ENCODE measurements around the gene LAT.
A peak's percentile ranks its signal among the peaks of the same experiment; 100 is the strongest.
"Not testable (repeated sequence)": the region's sequence is repeated elsewhere in the genome, so short reads cannot be mapped to it uniquely, and the experiment has no call there.

Gene LAT

GRCh38 chr16:28969696-28970095 lies 15.2 kb upstream of the LAT start:
- not testable (repeated sequence) for H2AK5ac ChIP-seq (ENCODE audit: low read length, severe bottlenecking); DNase-seq; H4K8ac ChIP-seq (ENCODE audit: low read length); H3K27me3 ChIP-seq (ENCODE audit: control insufficient read depth in 1 of 2, insufficient read depth in 1 of 2, low read length in 2 of 2); H2BK15ac ChIP-seq (ENCODE audit: low read depth, poor library complexity, severe bottlenecking); H4K91ac ChIP-seq (ENCODE audit: low read length); H3K79me1 ChIP-seq (replicated peaks; ENCODE audit: low read length, poor library complexity, severe bottlenecking); H3K4me3 ChIP-seq (ENCODE audit: insufficient read depth in 1 of 2, low read depth in 1 of 2, low read length in 2 of 2); H2BK12ac ChIP-seq (ENCODE audit: low read length in 2 of 2); H3K23ac ChIP-seq (ENCODE audit: low read length in 2 of 2); H2BK5ac ChIP-seq (ENCODE audit: low read depth, low read length, poor library complexity, severe bottlenecking); H3K4me2 ChIP-seq (ENCODE audit: low read length, poor library complexity, severe bottlenecking); H3K9me3 ChIP-seq (ENCODE audit: control insufficient read depth, low read length); H3K4ac ChIP-seq (ENCODE audit: low read depth in 1 of 2, low read length in 2 of 2); H3K14ac ChIP-seq (ENCODE audit: low read length in 2 of 2); H2AFZ ChIP-seq (ENCODE audit: low read depth, low read length); H3K18ac ChIP-seq (ENCODE audit: low read depth in 1 of 2, low read length in 2 of 2); H3K27ac ChIP-seq (ENCODE audit: low read length, poor library complexity, severe bottlenecking); H3K36me3 ChIP-seq (ENCODE audit: control insufficient read depth in 1 of 2, insufficient read depth in 2 of 2, low read depth in 1 of 2, low read length in 2 of 2); H3K4me1 ChIP-seq (ENCODE audit: control insufficient read depth, insufficient read depth, low read depth, low read length); H3K9ac ChIP-seq (ENCODE audit: low read length); H2BK120ac ChIP-seq (ENCODE audit: low read depth, low read length)
- 86% methylated on average over 2 of the region's 2 CpGs for WGBS

- peak; percentile 80 for DNase-seq
- Histone ChIP-seq H4K91ac (ENCODE audit: low read length) (peak overlapping the region; percentile 92), H2AK5ac (ENCODE audit: low read length, severe bottlenecking) (no peak overlapping the region)
These were observed 10.8 kb upstream of the LAT start for GRCh38 chr16:28974007-28974436.

DNA sequence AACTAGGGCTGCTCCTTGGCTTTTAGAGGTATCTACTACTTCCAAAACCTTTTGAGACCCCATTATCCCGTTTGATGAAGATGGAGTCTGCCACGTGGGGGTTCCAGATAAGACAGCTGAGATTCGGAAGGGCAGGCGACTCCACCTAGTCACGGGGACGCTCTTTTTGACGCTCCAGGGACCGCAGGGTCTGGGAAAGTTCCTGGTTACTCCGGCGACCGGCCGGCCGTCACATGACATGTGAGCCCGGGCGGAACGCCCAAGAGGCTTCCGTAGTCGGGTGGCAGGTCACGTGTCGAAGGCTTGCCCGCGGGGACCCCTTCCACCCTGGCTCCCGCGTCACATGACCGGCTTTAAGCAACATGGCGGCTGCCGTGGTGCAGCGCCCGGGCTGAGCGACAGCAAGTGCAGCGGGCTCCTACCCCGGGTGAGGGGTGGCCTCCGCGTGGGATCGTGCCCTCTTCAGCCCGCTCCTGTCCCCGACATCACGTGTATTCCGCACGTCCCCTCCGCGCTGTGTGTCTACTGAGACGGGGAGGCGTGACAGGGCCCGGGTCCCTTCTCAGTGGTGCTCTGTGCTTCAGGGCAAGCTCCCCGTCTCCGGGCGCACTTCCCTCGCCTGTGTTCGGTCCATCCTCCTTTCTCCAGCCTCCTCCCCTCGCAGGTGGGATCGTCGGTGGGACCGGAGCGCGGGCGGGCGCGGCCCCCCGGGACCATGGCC lies 10.3 kb upstream of the LAT start, which contains the start of gene SPNS1:
Gene SPNS1, plus strand, starts transcription at position 342 of the 721 bp plus-strand sequence. Its CDS starts 374 bp downstream, at position 716.
- Histone ChIP-seq H3K27ac (ENCODE audit: low read length, poor library complexity, severe bottlenecking) (peak within 1 kb of the TSS; percentile 70), H3K27me3 (ENCODE audit: control insufficient read depth in 1 of 2, insufficient read depth in 1 of 2, low read length in 2 of 2) (no peaks in the 10 kb centered on the region), H2BK5ac (ENCODE audit: low read depth, low read length, poor library complexity, severe bottlenecking) (peak within 1 kb of the TSS; percentile 1), H3K79me1 (replicated peaks; ENCODE audit: low read length, poor library complexity, severe bottlenecking) (peaks cover 35% of the 10 kb centered on the region), H3K4ac (ENCODE audit: low read depth in 1 of 2, low read length in 2 of 2) (peak within 1 kb of the TSS; percentile 80 to 94), H2AK5ac (ENCODE audit: low read length, severe bottlenecking) (no peak within 1 kb of the TSS), H3K14ac (ENCODE audit: low read length in 2 of 2) (peak within 1 kb of the TSS in 1 of 2 experiments; percentile 86), H3K9ac (ENCODE audit: low read length) (peak within 1 kb of the TSS; percentile 99), H3K18ac (ENCODE audit: low read depth in 1 of 2, low read length in 2 of 2) (peak within 1 kb of the TSS; percentile 95 to 96), H3K23ac (ENCODE audit: low read length in 2 of 2) (peak within 1 kb of the TSS in 1 of 2 experiments; percentile 92), H2BK120ac (ENCODE audit: low read depth, low read length) (peak within 1 kb of the TSS; percentile 54), H2BK12ac (ENCODE audit: low read length in 2 of 2) (peak within 1 kb of the TSS in 1 of 2 experiments; percentile 8), H4K8ac (ENCODE audit: low read length) (peak within 1 kb of the TSS; percentile 100), H3K36me3 (ENCODE audit: control insufficient read depth in 1 of 2, insufficient read depth in 2 of 2, low read depth in 1 of 2, low read length in 2 of 2) (peaks cover 18 to 31% of the 10 kb centered on the region in 2 experiments), H4K91ac (ENCODE audit: low read length) (peak within 1 kb of the TSS; percentile 98), H2AFZ (ENCODE audit: low read depth, low read length) (peak within 1 kb of the TSS; percentile 92), H3K9me3 (ENCODE audit: control insufficient read depth, low read length) (no peaks in the 10 kb centered on the region), H3K4me2 (ENCODE audit: low read length, poor library complexity, severe bottlenecking) (peak within 1 kb of the TSS; percentile 86), H2BK15ac (ENCODE audit: low read depth, poor library complexity, severe bottlenecking) (peak within 1 kb of the TSS; percentile 92), H3K4me3 (ENCODE audit: insufficient read depth in 1 of 2, low read depth in 1 of 2, low read length in 2 of 2) (peak within 1 kb of the TSS; percentile 90 to 99), H3K4me1 (ENCODE audit: control insufficient read depth, insufficient read depth, low read depth, low read length) (peaks cover 5% of the 10 kb centered on the region)
- under 1% methylated on average over 60 of the region's 60 CpGs for WGBS
- peak; percentile 97 for DNase-seq

More at GRCh38 chr16:28974007-28974436, 10.8 kb upstream of the LAT start:
- peak overlapping the region; percentile 42 to 62 for H3K4ac ChIP-seq (ENCODE audit: low read depth in 1 of 2, low read length in 2 of 2)
- no peak overlapping the region for H3K23ac ChIP-seq (ENCODE audit: low read length in 2 of 2)
- peaks cover 5% of the 10 kb centered on the region for H3K4me1 ChIP-seq (ENCODE audit: control insufficient read depth, insufficient read depth, low read depth, low read length)
- H3K9me3 ChIP-seq (ENCODE audit: control insufficient read depth, low read length) = no peaks in the 10 kb centered on the region
- no peak overlapping the region for H3K14ac ChIP-seq (ENCODE audit: low read length in 2 of 2)
- H3K9ac ChIP-seq (ENCODE audit: low read length) = peak overlapping the region; percentile 99
- H3K79me1 ChIP-seq (replicated peaks; ENCODE audit: low read length, poor library complexity, severe bottlenecking) = peaks cover 33% of the 10 kb centered on the region
- peak overlapping the region; percentile 90 to 99 for H3K4me3 ChIP-seq (ENCODE audit: insufficient read depth in 1 of 2, low read depth in 1 of 2, low read length in 2 of 2)
- H2BK5ac ChIP-seq (ENCODE audit: low read depth, low read length, poor library complexity, severe bottlenecking) = peak overlapping the region; percentile 1
- no peak overlapping the region for H2BK12ac ChIP-seq (ENCODE audit: low read length in 2 of 2)
- H3K27me3 ChIP-seq (ENCODE audit: control insufficient read depth in 1 of 2, insufficient read depth in 1 of 2, low read length in 2 of 2) = no peaks in the 10 kb centered on the region
- peak overlapping the region; percentile 97 for H4K8ac ChIP-seq (ENCODE audit: low read length)
- peak overlapping the region; percentile 36 for H2BK120ac ChIP-seq (ENCODE audit: low read depth, low read length)
- H3K36me3 ChIP-seq (ENCODE audit: control insufficient read depth in 1 of 2, insufficient read depth in 2 of 2, low read depth in 1 of 2, low read length in 2 of 2) = peaks cover 12 to 26% of the 10 kb centered on the region in 2 experiments
- H3K4me2 ChIP-seq (ENCODE audit: low read length, poor library complexity, severe bottlenecking) = peak overlapping the region; percentile 85
- peak overlapping the region; percentile 70 for H3K27ac ChIP-seq (ENCODE audit: low read length, poor library complexity, severe bottlenecking)
- peak overlapping the region; percentile 77 to 81 for H3K18ac ChIP-seq (ENCODE audit: low read depth in 1 of 2, low read length in 2 of 2)
- peak overlapping the region; percentile 63 for H2BK15ac ChIP-seq (ENCODE audit: low read depth, poor library complexity, severe bottlenecking)
- peak overlapping the region; percentile 79 for H2AFZ ChIP-seq (ENCODE audit: low read depth, low read length)
- under 1% methylated on average over 13 of the region's 17 CpGs for WGBS

- Histone ChIP-seq H2BK15ac (ENCODE audit: low read depth, poor library complexity, severe bottlenecking) (peak overlapping the region; percentile 78), H3K4ac (ENCODE audit: low read depth in 1 of 2, low read length in 2 of 2) (peak overlapping the region; percentile 80 to 94), H2BK12ac (ENCODE audit: low read length in 2 of 2) (no peak overlapping the region), H3K4me3 (ENCODE audit: insufficient read depth in 1 of 2, low read depth in 1 of 2, low read length in 2 of 2) (peak overlapping the region; percentile 90 to 99), H3K4me2 (ENCODE audit: low read length, poor library complexity, severe bottlenecking) (peak overlapping the region; percentile 86), H2AFZ (ENCODE audit: low read depth, low read length) (peak overlapping the region; percentile 92), H2BK120ac (ENCODE audit: low read depth, low read length) (peak overlapping the region; percentile 54), H3K9ac (ENCODE audit: low read length) (peak overlapping the region; percentile 99), H3K27ac (ENCODE audit: low read length, poor library complexity, severe bottlenecking) (no peak overlapping the region), H2BK5ac (ENCODE audit: low read depth, low read length, poor library complexity, severe bottlenecking) (no peak overlapping the region), H3K9me3 (ENCODE audit: control insufficient read depth, low read length) (no peaks in the 10 kb centered on the region), H3K27me3 (ENCODE audit: control insufficient read depth in 1 of 2, insufficient read depth in 1 of 2, low read length in 2 of 2) (no peaks in the 10 kb centered on the region), H4K8ac (ENCODE audit: low read length) (peak overlapping the region; percentile 100), H3K79me1 (replicated peaks; ENCODE audit: low read length, poor library complexity, severe bottlenecking) (peaks cover 35% of the 10 kb centered on the region), H3K18ac (ENCODE audit: low read depth in 1 of 2, low read length in 2 of 2) (peak overlapping the region; percentile 95 to 96), H4K91ac (ENCODE audit: low read length) (peak overlapping the region; percentile 54), H2AK5ac (ENCODE audit: low read length, severe bottlenecking) (no peak overlapping the region), H3K4me1 (ENCODE audit: control insufficient read depth, insufficient read depth, low read depth, low read length) (peaks cover 5% of the 10 kb centered on the region), H3K14ac (ENCODE audit: low read length in 2 of 2) (no peak overlapping the region), H3K23ac (ENCODE audit: low read length in 2 of 2) (no peak overlapping the region), H3K36me3 (ENCODE audit: control insufficient read depth in 1 of 2, insufficient read depth in 2 of 2, low read depth in 1 of 2, low read length in 2 of 2) (peaks cover 22 to 31% of the 10 kb centered on the region in 2 experiments)
- DNase-seq = peak; percentile 13
- 24% methylated on average over 30 of the region's 30 CpGs for WGBS
These were observed 9.7 kb upstream of the LAT start for GRCh38 chr16:28975158-28975599.
